HG02870 (cell line): Measurements from ENCODE around the gene CDH1.
"Not testable (repeated sequence)": the region's sequence is repeated elsewhere in the genome, so short reads cannot be mapped to it uniquely, and the experiment has no call there.

Source experiments
- ATAC-seq: cut with Tn5 transposase; IDR thresholded peaks from one replicate; pipeline ENCODE4 v1.9.1; 2021; ENCODE audit warnings: mild to moderate bottlenecking, moderate library complexity; ENCODE audit not compliant: unreplicated experiment

Gene CDH1

GRCh38 chr16:68786685-68787418 lies 49.8 kb downstream of the CDH1 start:
- no peak for ATAC-seq

GRCh38 chr16:68787419-68787807 lies 50.3 kb downstream of the CDH1 start:
- not testable (repeated sequence) for ATAC-seq

GRCh38 chr16:68790130-68790761 lies 53.2 kb downstream of the CDH1 start:
- ATAC-seq = no peak

- ATAC-seq = no peak
Observed at GRCh38 chr16:68790944-68791343, 53.9 kb downstream of the CDH1 start.

- ATAC-seq = no peak
Observed at GRCh38 chr16:68792465-68793324, 55.6 kb downstream of the CDH1 start.

- no peak for ATAC-seq
Observed at GRCh38 chr16:68793401-68793857, 56.3 kb downstream of the CDH1 start.

GRCh38 chr16:68798398-68798797 lies 61.3 kb downstream of the CDH1 start:
- no peak for ATAC-seq

GRCh38 chr16:68800257-68800875 lies 63.3 kb downstream of the CDH1 start:
- no peak for ATAC-seq

GRCh38 chr16:68802190-68802589 lies 65.1 kb downstream of the CDH1 start:
- no peak for ATAC-seq

GRCh38 chr16:68806422-68806821 lies 69.3 kb downstream of the CDH1 start:
- ATAC-seq = no peak

GRCh38 chr16:68806981-68807380 lies 69.9 kb downstream of the CDH1 start:
- ATAC-seq = no peak

- no peak for ATAC-seq
Observed at GRCh38 chr16:68814516-68814915, 77.4 kb downstream of the CDH1 start.

GRCh38 chr16:68823401-68824135 lies 86.5 kb downstream of the CDH1 start:
- ATAC-seq = no peak

GRCh38 chr16:68825427-68825826 lies 88.3 kb downstream of the CDH1 start:
- ATAC-seq = no peak

- no peak for ATAC-seq
Observed at GRCh38 chr16:68826652-68827051, 89.6 kb downstream of the CDH1 start.

- no peak for ATAC-seq
Observed at GRCh38 chr16:68833251-68833650, 96.2 kb downstream of the CDH1 start.

GRCh38 chr16:68834550-68834949 lies 97.5 kb downstream of the CDH1 start:
- ATAC-seq = no peak

GRCh38 chr16:68835970-68836369 lies 98.9 kb downstream of the CDH1 start:
- no peak for ATAC-seq

- no peak for ATAC-seq
Observed at GRCh38 chr16:68839831-68840230, 102.7 kb downstream of the CDH1 start.

GRCh38 chr16:68842964-68843481 lies 105.9 kb downstream of the CDH1 start:
- not testable (repeated sequence) for ATAC-seq
